Ovary (tissue), 3 donors: Measurements from ENCODE around the gene UBA5.

Experiments
- CTCF ChIP-seq, 3 donors: fragments of 450-650 bp in 2 of 3; fragments of 200-600 bp in 1 of 3; IDR thresholded peaks; one replicate each; pipeline versions ENCODE4 v1.5.1 to v1.8.0; 2016 to 2022; ENCODE audit warnings: antibody characterized with exemption in 3 of 3, mild to moderate bottlenecking in 1 of 3
- POLR2A ChIP-seq: fragments of 450-650 bp; IDR thresholded peaks from one replicate; pipeline ENCODE4 v1.6.1; 2017; ENCODE audit warnings: antibody characterized with exemption, mild to moderate bottlenecking, moderate library complexity
- donor health status: DM: no; HTN: no; CAD: no.

GRCh38 chr3:132681421-132681820 lies 21.3 kb downstream of the UBA5 start:
- no peak for TF ChIP-seq CTCF (IDR thresholded peaks at IDR 0.05)
- TF ChIP-seq POLR2A: no peak
